Esophagus mucosa (tissue), 1 donor: Measurements from ENCODE around the gene EHD1. TPM values are rescaled to one million over a fixed set of nuclear protein-coding genes. Genes with fewer than 3 reads are reported as not detected.

Experiments
- ATAC-seq: fragments of 200-7000 bp; cut with Tn5 transposase; one replicate; pipeline ENCODE4 v1.9.1; 2020
- total RNA-seq: library from RNA; stranded (reverse); gene quantifications from one replicate; pipeline ENCODE4 v1.2.4, GENCODE V29; 2023
- donor health status: DM: yes; HTN: yes; CAD: no.

Gene EHD1
- total RNA-seq, 1 donor from 2014 or later, result 25.6 TPM

DNA sequence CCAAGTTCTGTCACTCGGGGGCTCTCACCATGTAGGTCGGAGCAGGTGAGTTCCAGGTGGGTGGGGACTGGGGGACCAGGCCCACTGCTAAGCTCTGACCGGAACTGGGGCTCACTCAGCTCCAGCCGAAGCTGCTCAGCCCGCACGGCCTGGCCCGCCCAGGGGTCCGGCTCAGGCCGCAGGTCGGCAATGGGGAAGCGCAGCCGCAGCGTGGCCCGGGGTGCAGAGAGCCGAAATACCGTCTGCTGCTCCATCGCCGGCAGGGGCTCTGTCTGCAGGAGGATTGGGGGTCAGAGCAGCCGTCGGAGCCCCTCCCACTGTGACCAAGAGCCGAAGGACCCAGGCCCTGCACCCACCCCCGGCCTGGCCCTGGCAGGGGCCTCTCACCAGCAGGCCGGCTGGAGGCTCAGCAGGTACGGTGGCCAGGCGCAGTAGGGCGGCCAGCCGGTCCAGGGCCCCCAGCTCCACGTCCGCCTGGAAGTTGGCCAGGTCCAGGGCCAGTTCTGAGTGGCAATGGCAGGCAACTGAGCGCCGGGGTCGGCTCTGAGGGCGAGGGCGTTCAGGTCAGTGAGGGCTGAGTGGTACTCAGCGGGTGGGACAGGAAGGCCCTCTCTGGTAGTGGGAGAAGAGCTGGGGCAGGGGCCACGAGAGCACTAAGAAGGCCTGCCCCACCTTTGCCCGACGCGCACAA lies 31.4 kb upstream of the EHD1 start:
- ATAC-seq, result no peak

DNA sequence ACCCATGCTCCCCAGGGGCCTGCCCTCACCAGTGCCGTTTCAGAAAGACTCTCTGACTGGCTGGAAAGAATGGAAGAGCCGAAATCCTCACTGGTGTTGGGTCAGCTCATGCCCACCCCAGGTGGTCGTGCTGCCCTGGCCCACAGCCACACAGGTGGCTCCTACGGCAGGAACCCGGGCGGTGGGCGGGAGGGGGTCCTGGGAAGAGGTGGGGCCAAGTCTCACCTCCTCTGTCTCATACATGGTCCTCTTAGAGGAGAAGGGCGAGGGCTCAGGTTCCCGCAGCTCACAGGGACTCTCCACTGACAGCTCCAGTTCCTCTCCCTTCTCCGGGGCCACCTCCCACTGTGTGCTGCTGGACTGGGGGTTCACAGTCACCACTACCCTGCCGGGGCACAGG lies 30.3 kb upstream of the EHD1 start:
- no peak for ATAC-seq

DNA sequence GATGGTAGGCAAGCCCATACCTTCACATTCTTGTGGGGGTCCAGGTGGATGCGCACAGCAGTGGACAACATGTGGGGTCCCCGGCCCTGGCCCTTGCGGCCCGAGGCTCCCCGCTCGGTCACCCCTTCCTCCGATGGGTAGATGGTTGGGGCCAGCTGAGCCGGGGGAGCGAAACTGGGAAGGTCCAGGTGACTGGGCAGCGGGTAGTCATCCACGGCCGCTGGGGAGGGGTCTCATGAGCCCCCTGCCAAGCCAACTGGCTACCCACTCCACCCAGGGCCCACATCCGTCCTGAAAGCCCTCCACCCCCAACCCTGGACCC lies 27.9 kb upstream of the EHD1 start:
- no peak for ATAC-seq

DNA sequence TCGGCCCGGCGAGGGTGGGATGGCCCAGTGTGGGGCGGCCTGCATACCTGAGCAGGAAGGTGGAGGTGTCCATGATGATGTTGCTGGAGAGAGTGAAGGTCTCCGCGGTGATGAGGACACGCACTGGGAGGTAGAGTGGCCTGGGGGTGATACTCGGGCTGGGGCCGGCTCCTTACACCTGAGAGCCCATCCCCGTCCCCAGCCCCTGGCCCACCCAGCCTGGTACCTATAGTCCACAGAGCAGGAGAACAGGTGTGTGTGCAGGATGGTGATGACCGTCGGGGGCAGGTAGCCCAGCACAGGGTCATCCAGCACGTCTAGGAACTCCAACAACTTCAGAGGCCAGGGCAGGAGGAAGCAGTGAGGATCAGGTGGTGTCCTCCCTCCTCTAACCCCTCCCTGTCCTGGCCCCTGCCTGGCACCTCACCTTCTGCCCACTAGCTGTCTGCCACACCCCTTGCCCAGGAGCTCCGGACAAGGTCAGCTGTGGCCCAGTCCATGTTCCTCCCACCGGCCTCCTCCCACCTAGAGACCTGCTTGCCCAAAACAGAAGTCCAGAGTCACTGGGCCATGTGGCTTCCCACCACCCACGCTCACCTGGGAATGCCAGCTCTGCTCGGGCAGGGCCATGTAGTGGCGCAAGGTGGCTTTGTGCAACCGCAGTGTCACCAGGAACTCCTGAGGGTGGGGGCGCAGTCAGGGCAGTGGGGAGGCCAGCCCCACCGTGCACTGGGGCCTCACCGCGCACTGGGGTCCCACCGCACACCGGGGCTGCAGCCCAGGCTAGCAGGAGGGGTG lies 27.3 kb upstream of the EHD1 start:
- ATAC-seq, result no peak

DNA sequence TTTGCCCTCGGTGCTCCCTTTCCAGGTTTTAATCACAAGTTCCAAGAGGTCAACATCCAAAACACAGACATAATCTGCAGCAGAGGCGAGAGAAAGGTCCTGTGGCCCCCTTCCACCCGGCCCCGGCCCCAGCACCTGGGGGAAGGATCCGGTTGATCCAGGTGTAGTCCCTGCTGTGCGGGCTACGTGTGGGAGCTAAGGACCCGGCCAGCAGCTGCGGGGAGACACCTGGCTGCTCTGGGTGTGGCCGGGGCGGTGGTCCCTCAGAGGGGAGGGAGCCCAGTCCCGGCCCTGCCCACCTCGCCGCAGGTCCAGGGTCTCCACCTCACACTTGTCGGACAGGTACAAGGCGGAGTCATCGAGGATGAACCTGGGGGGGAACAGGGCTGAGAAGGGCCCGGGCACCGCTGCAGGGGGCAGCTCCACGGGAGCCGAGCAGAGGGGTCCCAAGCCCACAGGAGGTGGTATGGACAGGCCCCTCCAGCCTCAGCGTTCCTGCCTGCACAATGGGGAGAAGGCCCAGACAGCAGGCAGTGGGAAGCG lies 24.9 kb upstream of the EHD1 start:
- no peak for ATAC-seq

DNA sequence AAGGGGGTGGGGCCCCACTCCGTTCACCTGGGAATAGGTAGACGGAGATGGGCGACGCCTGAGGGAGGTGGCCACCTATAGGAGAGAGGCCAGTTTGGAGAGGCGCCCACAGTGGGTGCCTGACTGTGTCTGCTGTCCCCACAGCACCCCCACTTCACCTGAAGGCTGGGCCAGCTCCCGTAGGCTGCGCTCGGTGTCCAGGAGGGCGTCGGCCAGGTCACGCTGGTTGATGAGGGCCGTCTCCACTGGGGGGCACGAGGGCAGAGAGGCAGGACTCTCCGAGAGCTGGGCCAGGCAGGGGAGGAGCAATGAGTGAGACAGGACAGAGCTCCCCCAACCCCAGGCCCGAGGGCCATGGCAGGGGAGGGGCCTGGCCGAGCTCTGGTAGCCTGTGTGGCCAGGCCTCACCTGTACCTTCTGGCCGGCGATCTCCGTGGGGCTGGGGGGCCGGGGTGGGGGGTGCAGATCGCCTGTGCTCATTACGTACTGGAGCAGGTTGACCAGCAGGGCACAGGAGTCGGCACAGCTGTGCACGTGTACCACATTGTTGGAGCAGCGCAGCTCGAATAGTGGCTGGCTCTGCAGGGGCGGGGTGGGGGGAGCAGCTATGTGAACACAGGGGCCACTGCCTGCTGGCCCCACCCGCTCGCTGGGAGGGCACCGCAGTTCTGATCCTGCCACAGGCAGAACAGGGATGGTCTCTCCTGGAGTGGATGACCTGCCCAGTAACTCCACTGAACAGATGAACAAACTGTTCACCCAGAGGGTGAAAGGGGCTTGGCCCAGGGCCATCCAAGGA lies 23.9 kb upstream of the EHD1 start:
- no peak for ATAC-seq

DNA sequence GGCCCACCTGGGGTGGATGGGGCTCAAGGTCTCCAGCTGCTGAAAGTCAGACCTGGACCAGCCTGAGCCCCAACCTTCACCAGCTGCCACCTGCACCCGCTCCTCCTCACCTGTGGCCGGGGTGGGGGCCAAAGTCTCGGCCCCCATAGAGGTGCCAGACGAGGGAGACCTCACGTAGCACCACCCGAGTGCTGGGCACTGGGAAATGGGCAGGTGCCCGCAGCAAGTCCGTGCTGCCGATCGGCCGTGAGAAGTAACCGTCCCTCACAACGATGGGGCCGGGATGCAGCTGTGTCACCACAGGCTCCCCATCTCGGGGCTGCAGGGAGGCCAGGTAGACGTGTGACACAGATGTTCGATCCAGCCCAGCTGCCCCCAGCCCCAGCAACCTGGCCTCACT lies 22.4 kb upstream of the EHD1 start:
- no peak for ATAC-seq

DNA sequence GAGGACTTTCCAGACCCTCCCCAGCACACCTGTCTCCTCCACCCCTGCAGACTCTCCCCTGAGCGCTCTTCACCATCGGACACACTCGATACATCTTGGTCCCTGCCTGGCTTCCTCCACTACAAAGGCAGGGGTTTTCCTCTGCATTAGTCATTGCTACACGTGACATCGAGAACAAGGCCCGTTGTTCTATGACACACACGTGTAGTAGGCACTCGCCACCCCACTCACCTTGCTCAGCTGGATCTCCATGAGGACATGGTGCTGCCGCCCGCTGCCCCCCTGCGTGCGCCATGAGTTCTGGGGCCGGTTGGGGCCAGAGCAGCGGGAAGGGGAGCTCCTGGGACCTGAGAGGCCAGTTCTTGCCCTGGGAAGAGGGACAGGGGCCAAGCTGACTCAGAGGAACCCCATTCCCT lies 21.9 kb upstream of the EHD1 start:
- ATAC-seq, result peak; percentile 80

DNA sequence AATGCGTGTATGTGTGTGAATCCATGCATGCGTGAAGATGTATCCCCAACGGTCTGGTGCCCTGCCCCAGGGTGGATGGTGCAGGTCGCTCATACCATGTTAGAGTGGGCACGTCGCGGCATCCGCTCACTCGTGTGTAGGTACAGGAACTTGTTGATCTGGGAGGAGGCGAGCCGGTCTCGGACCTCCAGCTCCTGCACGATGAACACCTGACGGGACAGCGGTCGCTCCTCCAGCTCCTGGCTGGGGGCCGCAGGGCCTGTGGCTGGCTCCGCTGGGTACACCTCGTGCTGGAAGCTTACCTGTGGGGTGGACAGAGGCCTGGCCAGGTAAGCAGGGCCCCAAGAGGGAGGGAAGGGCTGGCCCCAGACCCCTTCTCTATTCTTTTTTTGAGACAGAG lies 20.1 kb upstream of the EHD1 start:
- no peak for ATAC-seq

DNA sequence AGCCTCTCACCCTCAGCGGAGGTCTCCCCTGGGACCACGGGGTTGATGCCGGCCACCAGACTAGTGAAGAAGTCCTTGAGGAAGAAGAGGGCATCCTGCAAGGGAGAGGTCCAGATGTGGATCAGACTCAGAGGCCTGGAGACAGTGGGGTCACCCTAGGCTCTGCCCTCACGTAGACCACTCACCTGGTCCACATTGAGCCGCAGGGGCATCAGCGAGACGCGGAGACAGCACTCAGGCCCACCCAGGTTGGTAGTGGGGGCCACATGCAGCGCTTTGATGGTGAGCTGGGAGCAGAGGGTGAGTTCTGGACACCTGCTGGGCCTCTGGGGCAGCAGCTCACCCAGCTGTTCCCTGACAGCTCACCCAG lies 19.6 kb upstream of the EHD1 start:
- ATAC-seq, result no peak

DNA sequence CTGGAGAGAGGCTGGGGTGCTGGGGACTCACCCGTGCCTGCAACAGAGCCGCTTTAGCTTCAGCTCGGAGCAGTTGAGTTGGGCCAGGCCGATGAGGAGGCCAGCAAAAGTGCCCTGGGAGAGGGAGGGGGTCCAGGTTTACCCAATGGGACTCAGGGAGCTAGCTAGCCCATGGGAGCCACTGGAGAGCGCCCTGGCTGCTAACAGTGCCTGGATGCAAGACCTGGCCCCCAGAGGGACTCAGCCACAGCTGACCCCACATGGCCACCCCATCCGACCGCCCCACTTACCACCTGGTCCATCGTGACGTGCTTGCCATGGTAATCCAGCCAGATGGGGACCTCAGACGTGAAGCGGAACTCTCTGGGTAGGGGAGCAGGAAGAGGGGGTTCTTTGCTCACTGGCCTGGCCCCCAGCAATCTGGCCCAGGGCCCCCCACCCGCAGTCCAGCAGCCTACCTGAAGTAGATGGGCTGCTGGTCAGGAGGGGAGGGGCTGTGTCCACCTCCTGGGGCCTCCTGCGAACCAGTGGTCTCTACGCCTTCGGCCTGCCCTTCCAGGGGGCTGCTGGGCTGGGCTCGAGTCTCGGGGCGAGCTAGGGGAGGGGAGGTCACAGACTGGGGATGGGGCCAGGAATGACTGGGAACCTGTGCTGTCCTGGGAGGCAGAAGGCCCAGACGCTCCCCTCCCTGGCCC lies 19.1 kb upstream of the EHD1 start:
- no peak for ATAC-seq

DNA sequence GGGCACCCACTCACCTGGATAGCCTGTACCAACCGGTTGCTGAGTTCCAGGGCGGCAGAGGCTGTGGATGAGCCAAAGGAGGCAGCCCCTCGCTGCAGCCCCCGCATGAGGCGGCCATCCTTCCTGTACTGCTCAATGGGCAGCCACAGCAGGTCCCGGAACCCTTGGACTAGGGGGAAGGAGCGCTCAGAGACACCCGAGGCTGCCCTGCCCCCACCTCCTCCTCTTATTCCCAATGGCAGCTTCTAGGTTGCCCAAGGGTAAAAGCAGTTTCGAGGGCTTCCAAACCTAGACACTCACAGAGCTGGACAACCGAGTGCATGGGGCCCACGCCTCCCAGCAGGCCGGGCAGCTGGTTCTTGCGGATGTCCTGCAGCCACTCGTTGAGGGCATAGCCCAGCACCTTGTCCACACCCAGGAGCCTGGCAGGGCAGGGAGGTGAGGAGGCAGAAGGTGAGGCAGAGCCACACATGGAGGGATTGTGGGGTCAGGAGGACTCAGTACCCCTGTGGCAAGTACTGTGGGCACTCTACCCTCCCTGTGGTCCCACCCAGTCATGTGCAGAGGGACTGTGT lies 18.1 kb upstream of the EHD1 start:
- no peak for ATAC-seq

DNA sequence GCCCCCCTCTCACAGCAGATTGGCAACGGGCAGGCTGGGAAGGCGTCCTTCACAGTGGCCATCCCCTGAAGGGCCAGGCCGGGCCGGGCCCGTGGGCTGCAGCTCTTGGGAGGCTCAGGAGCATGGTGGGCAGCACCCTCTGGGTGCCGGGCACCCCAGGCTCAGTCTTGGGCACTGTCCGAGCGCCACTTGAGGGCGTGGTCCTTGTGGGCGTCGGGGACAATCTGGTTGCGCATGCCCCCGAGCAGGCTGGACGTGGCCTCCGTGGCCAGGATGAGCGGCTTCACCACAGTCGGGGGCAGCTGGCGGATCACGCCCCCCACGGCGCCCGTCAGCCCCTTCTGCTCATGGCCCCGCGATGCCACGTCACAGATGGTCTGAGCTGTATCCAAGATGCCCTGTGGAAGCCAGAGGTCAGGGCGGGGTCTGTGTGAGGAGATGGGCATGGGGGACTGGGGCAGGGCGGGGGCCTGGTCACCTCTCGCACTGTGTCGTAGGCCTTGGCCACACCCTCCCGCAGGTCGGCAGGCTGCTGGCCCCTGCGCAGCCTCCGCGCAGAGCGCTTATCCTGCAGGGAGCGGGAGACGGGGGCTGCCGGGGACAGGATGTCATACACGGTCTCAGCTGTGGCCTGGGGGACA lies 16.5 kb upstream of the EHD1 start:
- ATAC-seq, result no peak

DNA sequence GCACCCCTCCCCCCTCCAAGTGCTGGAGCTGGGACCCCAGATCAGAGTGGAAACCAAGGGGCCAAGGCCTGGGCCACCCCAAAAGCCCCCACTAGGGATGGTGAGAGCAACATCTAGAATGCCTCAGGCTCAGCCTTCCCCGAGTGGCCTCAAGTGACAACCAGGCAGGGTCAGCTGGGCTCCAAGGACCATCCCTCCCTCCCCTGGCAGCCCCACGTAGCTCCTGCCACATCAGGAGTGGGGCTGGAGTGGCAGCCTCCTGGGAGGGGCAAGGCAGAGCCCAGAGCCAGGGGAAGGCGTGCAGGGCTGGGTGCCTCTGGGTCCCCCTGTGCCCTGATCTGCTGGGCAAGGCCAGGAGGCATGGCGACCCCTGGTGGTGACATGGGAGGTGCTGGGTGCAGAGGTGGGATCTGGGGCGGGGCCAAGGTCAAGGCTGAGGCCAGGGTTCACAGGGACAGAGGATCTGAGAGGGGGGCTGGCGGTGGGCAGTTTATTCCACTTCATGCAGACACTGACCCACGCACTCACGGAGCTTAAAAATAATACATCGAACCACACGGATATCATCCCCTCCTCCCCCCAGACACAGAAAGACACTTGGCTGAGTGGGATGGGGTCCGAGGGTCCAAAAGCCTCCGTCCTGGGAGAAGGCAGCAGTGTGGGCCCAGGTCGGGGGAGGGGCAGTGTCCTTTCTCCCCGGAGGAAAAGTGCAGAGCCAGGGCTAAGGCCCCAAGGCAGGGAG lies 15.8 kb upstream of the EHD1 start:
- peak; percentile 62 for ATAC-seq

DNA sequence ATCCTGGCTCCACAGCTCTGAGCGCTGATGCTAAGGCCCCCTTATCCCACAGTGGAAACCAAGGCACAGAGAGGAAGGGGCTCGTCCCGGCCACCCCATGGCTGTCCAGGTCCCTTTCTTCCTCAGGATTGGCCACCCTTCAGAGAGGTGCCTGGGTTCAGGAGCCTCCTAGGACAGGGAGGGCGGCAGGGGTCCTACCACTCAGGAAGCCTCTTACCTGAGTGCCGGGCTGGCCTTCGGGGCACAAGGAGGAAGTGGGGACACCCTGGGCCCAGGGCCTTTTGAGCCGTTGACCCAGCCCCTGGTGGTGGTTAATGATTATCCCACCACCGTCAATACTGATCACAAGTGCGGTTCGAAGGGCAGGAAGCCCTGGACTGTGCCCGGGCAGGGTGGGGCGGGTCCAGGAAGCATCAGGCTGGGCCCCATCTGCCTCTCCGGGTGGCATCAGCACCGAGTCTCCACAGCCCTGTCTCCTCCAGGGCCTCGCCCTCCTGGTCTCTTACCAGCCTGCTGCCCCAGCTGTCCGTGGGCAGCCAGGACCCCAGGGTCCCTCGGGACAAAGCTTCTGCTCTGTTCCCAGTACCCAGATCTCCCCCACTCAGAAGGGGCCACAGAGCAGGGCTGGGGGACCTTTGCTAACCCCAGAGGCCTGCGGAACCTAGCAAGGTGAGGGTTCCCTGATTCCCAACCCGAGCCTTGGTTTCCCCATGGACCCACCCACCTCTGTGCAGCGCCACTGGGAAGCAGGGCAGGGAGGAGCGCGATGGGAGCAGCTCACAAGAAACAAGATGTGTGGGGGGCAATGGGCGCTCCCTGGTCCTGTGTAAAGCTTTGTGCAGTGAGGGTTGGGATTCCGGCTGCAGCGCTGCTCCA lies 15.0 kb upstream of the EHD1 start:
- no peak for ATAC-seq

DNA sequence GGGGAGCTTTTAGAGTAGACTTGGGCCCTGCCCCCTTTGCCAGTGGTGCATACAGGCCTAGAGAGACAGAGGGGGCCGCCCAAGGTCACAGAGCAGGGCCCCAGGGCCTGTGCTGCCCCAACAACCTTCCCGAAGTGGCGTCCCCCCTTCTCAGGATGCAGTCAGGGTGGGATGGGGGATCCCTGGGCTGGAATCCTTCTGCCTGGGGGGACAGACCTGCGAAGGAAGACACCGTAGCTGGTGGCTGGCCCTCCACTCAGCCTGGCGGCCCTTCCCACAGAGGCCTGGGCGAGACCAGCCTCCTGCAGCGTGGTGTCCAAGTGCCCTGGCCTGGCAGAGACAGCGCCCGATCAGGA lies 14.4 kb upstream of the EHD1 start:
- ATAC-seq, result no peak

DNA sequence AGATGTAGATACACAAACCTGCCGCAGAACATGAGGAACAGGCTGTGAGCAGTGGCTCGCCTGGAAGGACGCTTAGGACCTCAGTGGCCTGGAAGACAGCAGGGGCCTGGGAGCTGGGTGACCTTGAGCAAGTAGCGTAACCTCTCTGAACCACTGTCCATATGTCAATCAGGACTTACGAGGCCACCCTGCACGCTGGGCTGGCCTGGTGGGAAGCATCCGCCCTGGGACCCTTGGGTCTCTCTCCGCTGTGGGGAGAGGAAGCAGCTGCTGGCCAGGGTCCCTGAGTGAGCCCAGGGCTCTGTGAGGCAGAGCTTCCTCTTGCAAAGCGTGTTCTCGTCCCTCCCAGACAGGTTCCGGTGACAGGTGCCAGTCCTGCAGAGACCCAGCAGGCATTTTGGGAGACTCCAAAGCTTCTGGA lies 14.0 kb upstream of the EHD1 start:
- no peak for ATAC-seq

DNA sequence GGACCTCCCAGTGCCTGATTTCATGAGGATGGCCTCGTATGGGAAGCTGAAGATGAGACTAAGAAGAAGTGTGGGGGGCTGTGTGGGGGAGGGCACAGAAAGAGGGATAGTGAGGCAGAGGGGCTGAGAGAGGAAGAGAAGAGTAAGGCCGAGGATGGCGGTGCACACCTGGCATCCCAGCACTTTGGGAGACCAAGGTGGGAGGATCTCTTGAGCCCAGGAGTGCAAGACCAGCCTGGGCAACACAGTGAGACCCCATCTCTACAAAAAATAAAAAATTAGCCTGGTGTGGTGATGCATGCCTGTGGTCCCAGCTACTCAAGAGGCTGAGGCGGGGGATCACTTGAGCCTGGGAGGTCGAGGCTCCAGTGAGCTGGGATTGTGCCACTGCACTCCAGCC lies 13.5 kb upstream of the EHD1 start:
- ATAC-seq, result no peak

DNA sequence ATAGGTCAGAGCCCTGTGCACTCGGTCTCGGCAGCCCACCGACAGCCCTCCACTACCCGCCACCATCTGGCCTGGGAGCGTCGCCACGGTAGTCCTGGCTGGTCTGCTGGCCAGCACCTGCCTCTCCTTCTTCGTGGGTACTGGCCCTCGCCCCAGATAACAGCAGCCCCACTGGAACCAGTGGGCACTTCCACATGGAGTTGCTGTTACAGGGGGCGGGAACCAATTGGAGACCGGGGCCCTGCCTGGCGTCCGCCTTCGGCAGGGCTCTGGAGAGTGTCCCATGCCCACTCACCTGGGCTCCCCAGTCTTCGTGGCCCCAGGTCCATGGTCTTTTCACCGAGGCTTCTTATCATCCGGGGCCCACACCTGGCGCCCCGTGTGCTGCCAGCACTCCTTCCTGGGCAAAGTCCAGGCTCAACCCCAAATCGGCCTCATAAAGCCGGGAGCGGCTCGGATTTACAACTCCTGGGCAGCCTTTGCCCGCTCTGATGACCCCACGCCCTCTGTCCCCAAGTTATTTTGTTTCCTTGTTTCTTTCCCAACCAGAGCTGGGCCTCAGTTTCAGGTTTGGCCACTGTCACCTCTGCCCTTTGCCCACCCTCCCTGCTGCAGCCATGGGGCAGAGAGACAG lies 12.9 kb upstream of the EHD1 start:
- ATAC-seq, result no peak

DNA sequence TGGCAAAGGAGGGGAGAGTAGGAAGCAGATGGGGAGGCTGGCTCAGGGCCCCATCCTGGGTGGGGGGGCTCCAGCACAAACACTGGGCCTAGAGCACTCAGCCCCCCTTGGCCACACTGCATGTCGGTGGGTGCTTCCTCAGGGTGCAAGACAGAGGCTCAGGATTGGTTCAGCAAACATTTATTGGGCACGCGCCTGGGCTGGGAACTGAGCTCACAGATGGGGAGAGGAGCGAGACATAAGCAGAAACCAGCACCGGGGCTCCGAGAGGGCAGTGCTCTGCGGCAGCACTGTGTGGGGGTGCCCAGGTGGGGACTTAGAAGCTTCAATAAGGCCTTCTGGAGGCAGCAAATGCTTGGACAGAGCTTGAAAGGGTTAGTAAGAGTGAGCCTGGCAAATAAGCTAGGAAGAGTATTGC lies 12.1 kb upstream of the EHD1 start:
- ATAC-seq, result no peak
